HepG2 (cell line): ENCODE results near the gene SYNGR4. TPM values are rescaled to one million over a fixed set of nuclear protein-coding genes. Genes with fewer than 3 reads are reported as not detected.
A peak's percentile ranks its signal among the peaks of the same experiment; 100 is the strongest.

Experiments
- KDM1A ChIP-seq: IDR thresholded peaks from 2 replicates; pipeline ENCODE4 v1.6.1; 2016; ENCODE audit warnings: missing compliant biosample characterization
- MYC ChIP-seq: sonication (generic); formaldehyde crosslinking; IDR thresholded peaks from 2 replicates; pipeline ENCODE4 v1.9.0; 2021; ENCODE audit warnings: missing genetic modification reagents, borderline replicate concordance
- MYNN ChIP-seq: sonication (generic); formaldehyde crosslinking; IDR thresholded peaks from 2 replicates; pipeline ENCODE4 v1.4.0; 2020; ENCODE audit warnings: mild to moderate bottlenecking, low read depth, missing genetic modification reagents
- POLR2AphosphoS2 ChIP-seq: IDR thresholded peaks from 2 replicates; pipeline ENCODE4 v1.6.1; 2011; ENCODE audit warnings: low read depth, low read length, improper control_type of control experiment
- ZBTB3 ChIP-seq: sonication (generic); formaldehyde crosslinking; IDR thresholded peaks from 2 replicates; pipeline ENCODE4 v1.4.0; 2020; ENCODE audit warnings: low read depth, mild to moderate bottlenecking, moderate library complexity, missing genetic modification reagents, borderline replicate concordance
- ZBTB38 ChIP-seq: sonication (generic); formaldehyde crosslinking; IDR thresholded peaks from 2 replicates; pipeline ENCODE4 v1.5.1; 2020; ENCODE audit warnings: mild to moderate bottlenecking, missing genetic modification reagents
- ZNF335 ChIP-seq: sonication (generic); formaldehyde crosslinking; IDR thresholded peaks from 2 replicates; pipeline ENCODE4 v1.4.0; 2020; ENCODE audit warnings: missing genetic modification reagents
- ZNF496 ChIP-seq: sonication (generic); formaldehyde crosslinking; IDR thresholded peaks from 2 replicates; pipeline ENCODE4 v1.8.1; 2023; ENCODE audit warnings: mild to moderate bottlenecking, moderate library complexity, missing genetic modification reagents; ENCODE audit not compliant: insufficient replicate concordance
- ZNF766 ChIP-seq: sonication (generic); formaldehyde crosslinking; IDR thresholded peaks from 2 replicates; pipeline ENCODE4 v1.5.0; 2020; ENCODE audit warnings: missing genetic modification reagents, borderline replicate concordance
- polyA plus RNA-seq, 8 experiments: library from polyadenylated mRNA; depleted of rRNA in 3 of 8; stranded (reverse) in 7 of 8; unstranded in 1 of 8; fragments of >200 nt; fragmentation: Illumina TruSeq in 4 of 8; extraction: Trizol in 4 of 8; gene quantifications; 2 replicates each; pipeline versions ENCODE4 v1.2.1 to v1.2.3, GENCODE V29; 2011 to 2016; ENCODE audit warnings: low read depth in 4 of 8, missing spikeins in 1 of 8, mixed read lengths in 1 of 8; ENCODE audit not compliant: insufficient read depth in 1 of 8
- total RNA-seq, 5 experiments: library from RNA; depleted of rRNA; stranded (reverse); fragments of >200 nt; fragmentation: Illumina TruSeq; extraction: Trizol; gene quantifications; 2 replicates each; pipeline ENCODE4 v1.2.3, GENCODE V29; 2016; ENCODE audit warnings: low read depth in 1 of 5
- TF ChIP-seq, protein P1 (sequence below): sonication (generic); formaldehyde crosslinking; IDR thresholded peaks from 2 replicates; pipeline ENCODE4 v1.5.1; 2020; ENCODE audit warnings: mild to moderate bottlenecking, missing genetic modification reagents, moderate library complexity
- TF ChIP-seq, protein P2 (sequence below): sonication (generic); formaldehyde crosslinking; IDR thresholded peaks from 2 replicates; pipeline ENCODE4 v1.4.0; 2020; ENCODE audit warnings: missing genetic modification reagents, borderline replicate concordance
- TF ChIP-seq, protein P3 (sequence below): sonication (generic); formaldehyde crosslinking; IDR thresholded peaks from 2 replicates; pipeline ENCODE4 v1.4.0; 2020; ENCODE audit warnings: mild to moderate bottlenecking, low read depth, missing genetic modification reagents
- TF ChIP-seq, protein P4 (sequence below): sonication (generic); formaldehyde crosslinking; IDR thresholded peaks from 2 replicates; pipeline ENCODE4 v1.5.1; 2020; ENCODE audit warnings: missing genetic modification reagents, mild to moderate bottlenecking, borderline replicate concordance

SYNGR4 gene
- total and polyA plus RNA-seq, 2 of the 13 experiments (the other 11 are each of a cell fraction or from before 2014, with no cell fraction given), result not detected

GRCh38 chr19:48362716-48363499 is 1.3 kb upstream of the SYNGR4 start (continued):
- TF ChIP-seq, protein P1, sequence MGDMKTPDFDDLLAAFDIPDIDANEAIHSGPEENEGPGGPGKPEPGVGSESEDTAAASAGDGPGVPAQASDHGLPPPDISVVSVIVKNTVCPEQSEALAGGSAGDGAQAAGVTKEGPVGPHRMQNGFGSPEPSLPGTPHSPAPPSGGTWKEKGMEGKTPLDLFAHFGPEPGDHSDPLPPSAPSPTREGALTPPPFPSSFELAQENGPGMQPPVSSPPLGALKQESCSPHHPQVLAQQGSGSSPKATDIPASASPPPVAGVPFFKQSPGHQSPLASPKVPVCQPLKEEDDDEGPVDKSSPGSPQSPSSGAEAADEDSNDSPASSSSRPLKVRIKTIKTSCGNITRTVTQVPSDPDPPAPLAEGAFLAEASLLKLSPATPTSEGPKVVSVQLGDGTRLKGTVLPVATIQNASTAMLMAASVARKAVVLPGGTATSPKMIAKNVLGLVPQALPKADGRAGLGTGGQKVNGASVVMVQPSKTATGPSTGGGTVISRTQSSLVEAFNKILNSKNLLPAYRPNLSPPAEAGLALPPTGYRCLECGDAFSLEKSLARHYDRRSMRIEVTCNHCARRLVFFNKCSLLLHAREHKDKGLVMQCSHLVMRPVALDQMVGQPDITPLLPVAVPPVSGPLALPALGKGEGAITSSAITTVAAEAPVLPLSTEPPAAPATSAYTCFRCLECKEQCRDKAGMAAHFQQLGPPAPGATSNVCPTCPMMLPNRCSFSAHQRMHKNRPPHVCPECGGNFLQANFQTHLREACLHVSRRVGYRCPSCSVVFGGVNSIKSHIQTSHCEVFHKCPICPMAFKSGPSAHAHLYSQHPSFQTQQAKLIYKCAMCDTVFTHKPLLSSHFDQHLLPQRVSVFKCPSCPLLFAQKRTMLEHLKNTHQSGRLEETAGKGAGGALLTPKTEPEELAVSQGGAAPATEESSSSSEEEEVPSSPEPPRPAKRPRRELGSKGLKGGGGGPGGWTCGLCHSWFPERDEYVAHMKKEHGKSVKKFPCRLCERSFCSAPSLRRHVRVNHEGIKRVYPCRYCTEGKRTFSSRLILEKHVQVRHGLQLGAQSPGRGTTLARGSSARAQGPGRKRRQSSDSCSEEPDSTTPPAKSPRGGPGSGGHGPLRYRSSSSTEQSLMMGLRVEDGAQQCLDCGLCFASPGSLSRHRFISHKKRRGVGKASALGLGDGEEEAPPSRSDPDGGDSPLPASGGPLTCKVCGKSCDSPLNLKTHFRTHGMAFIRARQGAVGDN (CRISPR knock-in tag), result no peak
- TF ChIP-seq MYC (CRISPR knock-in tag) (no peak; the same call in 1 of the 2 replicates), ZBTB38 (CRISPR knock-in tag) (no peak), ZBTB3 (CRISPR knock-in tag) (peak; percentile 51; the same call in 1 of the 2 replicates), ZNF496 (CRISPR knock-in tag) (no peak), KDM1A (CRISPR knock-in tag) (no peak), ZNF766 (CRISPR knock-in tag) (no peak), ZNF335 (CRISPR knock-in tag) (peak; percentile 90), POLR2AphosphoS2 (no peak), MYNN (no peak)
- TF ChIP-seq, protein P2, sequence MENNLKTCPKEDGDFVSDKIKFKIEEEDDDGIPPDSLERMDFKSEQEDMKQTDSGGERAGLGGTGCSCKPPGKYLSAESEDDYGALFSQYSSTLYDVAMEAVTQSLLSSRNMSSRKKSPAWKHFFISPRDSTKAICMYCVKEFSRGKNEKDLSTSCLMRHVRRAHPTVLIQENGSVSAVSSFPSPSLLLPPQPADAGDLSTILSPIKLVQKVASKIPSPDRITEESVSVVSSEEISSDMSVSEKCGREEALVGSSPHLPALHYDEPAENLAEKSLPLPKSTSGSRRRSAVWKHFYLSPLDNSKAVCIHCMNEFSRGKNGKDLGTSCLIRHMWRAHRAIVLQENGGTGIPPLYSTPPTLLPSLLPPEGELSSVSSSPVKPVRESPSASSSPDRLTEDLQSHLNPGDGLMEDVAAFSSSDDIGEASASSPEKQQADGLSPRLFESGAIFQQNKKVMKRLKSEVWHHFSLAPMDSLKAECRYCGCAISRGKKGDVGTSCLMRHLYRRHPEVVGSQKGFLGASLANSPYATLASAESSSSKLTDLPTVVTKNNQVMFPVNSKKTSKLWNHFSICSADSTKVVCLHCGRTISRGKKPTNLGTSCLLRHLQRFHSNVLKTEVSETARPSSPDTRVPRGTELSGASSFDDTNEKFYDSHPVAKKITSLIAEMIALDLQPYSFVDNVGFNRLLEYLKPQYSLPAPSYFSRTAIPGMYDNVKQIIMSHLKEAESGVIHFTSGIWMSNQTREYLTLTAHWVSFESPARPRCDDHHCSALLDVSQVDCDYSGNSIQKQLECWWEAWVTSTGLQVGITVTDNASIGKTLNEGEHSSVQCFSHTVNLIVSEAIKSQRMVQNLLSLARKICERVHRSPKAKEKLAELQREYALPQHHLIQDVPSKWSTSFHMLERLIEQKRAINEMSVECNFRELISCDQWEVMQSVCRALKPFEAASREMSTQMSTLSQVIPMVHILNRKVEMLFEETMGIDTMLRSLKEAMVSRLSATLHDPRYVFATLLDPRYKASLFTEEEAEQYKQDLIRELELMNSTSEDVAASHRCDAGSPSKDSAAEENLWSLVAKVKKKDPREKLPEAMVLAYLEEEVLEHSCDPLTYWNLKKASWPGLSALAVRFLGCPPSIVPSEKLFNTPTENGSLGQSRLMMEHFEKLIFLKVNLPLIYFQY (CRISPR knock-in tag), result peak; percentile 74
- TF ChIP-seq, protein P3, sequence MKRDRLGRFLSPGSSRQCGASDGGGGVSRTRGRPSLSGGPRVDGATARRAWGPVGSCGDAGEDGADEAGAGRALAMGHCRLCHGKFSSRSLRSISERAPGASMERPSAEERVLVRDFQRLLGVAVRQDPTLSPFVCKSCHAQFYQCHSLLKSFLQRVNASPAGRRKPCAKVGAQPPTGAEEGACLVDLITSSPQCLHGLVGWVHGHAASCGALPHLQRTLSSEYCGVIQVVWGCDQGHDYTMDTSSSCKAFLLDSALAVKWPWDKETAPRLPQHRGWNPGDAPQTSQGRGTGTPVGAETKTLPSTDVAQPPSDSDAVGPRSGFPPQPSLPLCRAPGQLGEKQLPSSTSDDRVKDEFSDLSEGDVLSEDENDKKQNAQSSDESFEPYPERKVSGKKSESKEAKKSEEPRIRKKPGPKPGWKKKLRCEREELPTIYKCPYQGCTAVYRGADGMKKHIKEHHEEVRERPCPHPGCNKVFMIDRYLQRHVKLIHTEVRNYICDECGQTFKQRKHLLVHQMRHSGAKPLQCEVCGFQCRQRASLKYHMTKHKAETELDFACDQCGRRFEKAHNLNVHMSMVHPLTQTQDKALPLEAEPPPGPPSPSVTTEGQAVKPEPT, result no peak; the same call in 1 of the 2 replicates
- TF ChIP-seq, protein P4, sequence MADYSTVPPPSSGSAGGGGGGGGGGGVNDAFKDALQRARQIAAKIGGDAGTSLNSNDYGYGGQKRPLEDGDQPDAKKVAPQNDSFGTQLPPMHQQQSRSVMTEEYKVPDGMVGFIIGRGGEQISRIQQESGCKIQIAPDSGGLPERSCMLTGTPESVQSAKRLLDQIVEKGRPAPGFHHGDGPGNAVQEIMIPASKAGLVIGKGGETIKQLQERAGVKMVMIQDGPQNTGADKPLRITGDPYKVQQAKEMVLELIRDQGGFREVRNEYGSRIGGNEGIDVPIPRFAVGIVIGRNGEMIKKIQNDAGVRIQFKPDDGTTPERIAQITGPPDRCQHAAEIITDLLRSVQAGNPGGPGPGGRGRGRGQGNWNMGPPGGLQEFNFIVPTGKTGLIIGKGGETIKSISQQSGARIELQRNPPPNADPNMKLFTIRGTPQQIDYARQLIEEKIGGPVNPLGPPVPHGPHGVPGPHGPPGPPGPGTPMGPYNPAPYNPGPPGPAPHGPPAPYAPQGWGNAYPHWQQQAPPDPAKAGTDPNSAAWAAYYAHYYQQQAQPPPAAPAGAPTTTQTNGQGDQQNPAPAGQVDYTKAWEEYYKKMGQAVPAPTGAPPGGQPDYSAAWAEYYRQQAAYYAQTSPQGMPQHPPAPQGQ (CRISPR knock-in tag), result no peak
